DND-41 (cell line): ENCODE data around the gene TFDP2.

Experiments used
- CTCF ChIP-seq: IDR thresholded peaks from 2 replicates; pipeline ENCODE4 v1.5.1; 2012; ENCODE audit warnings: borderline replicate concordance, low read length, moderate library complexity, mild to moderate bottlenecking; ENCODE audit not compliant: poor library complexity, severe bottlenecking; ENCODE audit errors: extremely low read depth
- EZH2 ChIP-seq: IDR thresholded peaks from 3 replicates; pipeline ENCODE4 v1.6.1; 2012; ENCODE audit warnings: borderline replicate concordance, low read depth, mild to moderate bottlenecking, moderate library complexity, low read length, inconsistent platforms; ENCODE audit not compliant: severe bottlenecking

DNA sequence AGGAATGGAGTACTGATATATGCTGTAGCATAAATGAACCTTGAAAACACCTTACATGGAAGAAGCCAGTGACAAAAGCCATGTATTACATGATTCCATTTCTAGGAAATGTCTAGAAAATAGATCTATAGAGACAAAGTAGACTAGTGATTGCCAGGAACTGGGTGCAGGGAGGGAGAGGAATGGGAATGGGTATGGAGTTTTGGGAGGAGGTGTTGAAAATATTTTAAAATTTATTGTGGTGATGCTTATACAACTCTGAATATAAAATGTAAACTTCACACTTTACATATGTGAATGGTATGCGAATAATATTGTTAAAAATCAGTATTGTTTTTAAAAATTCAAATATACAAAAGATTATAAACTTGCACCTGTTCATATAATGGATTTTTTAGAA, 250.4 kb downstream of the TFDP2 start:
- TF ChIP-seq CTCF (no peak), EZH2 (no peak)
